HUES6 (cell line): ENCODE results near the gene RAP1GDS1.

ENCODE experiments used
- H3K27ac ChIP-seq: 2 replicates; pipeline ENCODE4 v1.7.0; 2013; ENCODE audit warnings: low read depth, mild to moderate bottlenecking, low read length, inconsistent platforms
- H3K27me3 ChIP-seq: 2 replicates; pipeline ENCODE4 v1.6.1; 2013; ENCODE audit warnings: low read length; ENCODE audit not compliant: control insufficient read depth, insufficient read depth
- H3K36me3 ChIP-seq: 2 replicates; pipeline ENCODE4 v1.6.1; 2013; ENCODE audit warnings: low read length; ENCODE audit not compliant: control insufficient read depth, insufficient read depth
- H3K4me1 ChIP-seq: 2 replicates; pipeline ENCODE4 v1.6.1; 2013; ENCODE audit warnings: low read length; ENCODE audit not compliant: control insufficient read depth, insufficient read depth
- H3K4me3 ChIP-seq: 2 replicates; pipeline ENCODE4 v1.5.1; 2013; ENCODE audit warnings: low read depth, low read length
- H3K9ac ChIP-seq: one replicate; pipeline ENCODE4 v1.6.1; 2013; ENCODE audit warnings: mild to moderate bottlenecking, low read length
- H3K9me3 ChIP-seq: 2 replicates; pipeline ENCODE4 v1.6.1; 2013; ENCODE audit warnings: low read depth, low read length; ENCODE audit not compliant: control insufficient read depth, insufficient read depth

Gene RAP1GDS1

GRCh38 chr4:98482503-98482846 lies 221.3 kb downstream of the RAP1GDS1 start:
- H3K4me3 ChIP-seq = no peak overlapping the region
- H3K4me1 ChIP-seq = peaks cover 21% of the 10 kb centered on the region
- H3K9ac ChIP-seq = no peak overlapping the region
- H3K27me3 ChIP-seq = no peaks in the 10 kb centered on the region
- no peaks in the 10 kb centered on the region for H3K36me3 ChIP-seq
- H3K27ac ChIP-seq = no peak overlapping the region
- H3K9me3 ChIP-seq = no peaks in the 10 kb centered on the region

- peaks cover 21% of the 10 kb centered on the region for H3K4me1 ChIP-seq
- H3K9me3 ChIP-seq = no peaks in the 10 kb centered on the region
- H3K27me3 ChIP-seq = no peaks in the 10 kb centered on the region
- no peak overlapping the region for H3K27ac ChIP-seq
- H3K9ac ChIP-seq = no peak overlapping the region
- no peaks in the 10 kb centered on the region for H3K36me3 ChIP-seq
- no peak overlapping the region for H3K4me3 ChIP-seq
Measured at GRCh38 chr4:98482847-98483806, 221.9 kb downstream of the RAP1GDS1 start.

- H3K9me3 ChIP-seq = no peaks in the 10 kb centered on the region
- no peak overlapping the region for H3K4me3 ChIP-seq
- peaks cover 21% of the 10 kb centered on the region for H3K4me1 ChIP-seq
- no peaks in the 10 kb centered on the region for H3K27me3 ChIP-seq
- no peak overlapping the region for H3K27ac ChIP-seq
- no peaks in the 10 kb centered on the region for H3K36me3 ChIP-seq
- no peak overlapping the region for H3K9ac ChIP-seq
Measured at GRCh38 chr4:98484031-98484430, 222.8 kb downstream of the RAP1GDS1 start.

- peaks cover 21% of the 10 kb centered on the region for H3K4me1 ChIP-seq
- no peak overlapping the region for H3K4me3 ChIP-seq
- no peak overlapping the region for H3K27ac ChIP-seq
- H3K9me3 ChIP-seq = no peaks in the 10 kb centered on the region
- H3K27me3 ChIP-seq = no peaks in the 10 kb centered on the region
- no peaks in the 10 kb centered on the region for H3K36me3 ChIP-seq
- no peak overlapping the region for H3K9ac ChIP-seq
Measured at GRCh38 chr4:98485816-98486345, 224.7 kb downstream of the RAP1GDS1 start.

GRCh38 chr4:98490251-98490650 lies 229.1 kb downstream of the RAP1GDS1 start:
- Histone ChIP-seq H3K4me3 (no peak overlapping the region), H3K9me3 (no peaks in the 10 kb centered on the region), H3K27ac (no peak overlapping the region), H3K36me3 (no peaks in the 10 kb centered on the region), H3K27me3 (no peaks in the 10 kb centered on the region), H3K9ac (no peak overlapping the region), H3K4me1 (peaks cover 23% of the 10 kb centered on the region)

GRCh38 chr4:98491899-98492559 lies 230.8 kb downstream of the RAP1GDS1 start:
- Histone ChIP-seq H3K4me1 (peaks cover 17% of the 10 kb centered on the region), H3K27me3 (no peaks in the 10 kb centered on the region), H3K9me3 (no peaks in the 10 kb centered on the region), H3K4me3 (no peak overlapping the region), H3K36me3 (no peaks in the 10 kb centered on the region), H3K27ac (no peak overlapping the region), H3K9ac (no peak overlapping the region)

GRCh38 chr4:98493296-98493695 lies 232.1 kb downstream of the RAP1GDS1 start:
- H3K36me3 ChIP-seq = no peaks in the 10 kb centered on the region
- no peaks in the 10 kb centered on the region for H3K27me3 ChIP-seq
- no peaks in the 10 kb centered on the region for H3K9me3 ChIP-seq
- H3K9ac ChIP-seq = no peak overlapping the region
- peaks cover 12% of the 10 kb centered on the region for H3K4me1 ChIP-seq
- H3K27ac ChIP-seq = no peak overlapping the region
- H3K4me3 ChIP-seq = no peak overlapping the region
